HG02973 (cell line): Measurements from ENCODE around the gene NCBP2.

Experiments
- ATAC-seq: cut with Tn5 transposase; IDR thresholded peaks from one replicate; pipeline ENCODE4 v1.9.1; 2021; ENCODE audit warnings: moderate library complexity; ENCODE audit not compliant: unreplicated experiment

Gene NCBP2

DNA sequence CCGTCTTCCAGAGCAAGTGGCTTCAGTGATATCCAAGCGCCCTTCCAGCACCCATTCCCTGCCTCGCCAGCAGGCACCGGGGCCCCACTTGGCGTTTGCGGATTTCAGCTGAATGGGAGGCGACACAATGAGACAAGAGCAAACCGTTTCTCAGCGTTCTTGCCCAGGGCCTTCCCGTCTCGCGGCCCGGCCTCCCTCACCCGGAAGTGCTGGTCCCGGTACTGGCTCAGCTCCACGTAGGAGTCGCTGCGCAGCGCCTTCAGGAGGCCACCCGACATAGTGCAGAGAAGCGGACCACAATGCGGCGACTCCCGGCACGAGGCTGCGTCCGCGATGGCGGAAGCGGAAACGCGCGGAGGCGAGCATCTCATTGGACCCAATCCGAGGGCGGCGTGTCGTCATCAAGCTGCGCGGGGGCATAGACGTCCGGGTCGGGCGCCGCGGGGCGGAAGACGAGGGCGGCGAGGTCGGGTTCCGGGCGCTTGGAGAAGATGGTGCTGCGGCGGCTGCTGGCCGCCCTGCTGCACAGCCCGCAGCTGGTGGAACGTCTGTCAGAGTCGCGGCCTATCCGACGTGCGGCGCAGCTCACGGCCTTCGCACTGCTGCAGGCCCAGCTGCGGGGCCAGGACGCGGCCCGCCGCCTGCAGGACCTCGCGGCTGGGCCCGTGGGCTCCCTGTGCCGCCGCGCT is at the start of gene NCBP2:
Gene NCBP2, minus strand, starts transcription at position 303 of the 689 bp plus-strand sequence. Its CDS starts 25 bp downstream, at position 278.
- peak; percentile 92 for ATAC-seq

DNA sequence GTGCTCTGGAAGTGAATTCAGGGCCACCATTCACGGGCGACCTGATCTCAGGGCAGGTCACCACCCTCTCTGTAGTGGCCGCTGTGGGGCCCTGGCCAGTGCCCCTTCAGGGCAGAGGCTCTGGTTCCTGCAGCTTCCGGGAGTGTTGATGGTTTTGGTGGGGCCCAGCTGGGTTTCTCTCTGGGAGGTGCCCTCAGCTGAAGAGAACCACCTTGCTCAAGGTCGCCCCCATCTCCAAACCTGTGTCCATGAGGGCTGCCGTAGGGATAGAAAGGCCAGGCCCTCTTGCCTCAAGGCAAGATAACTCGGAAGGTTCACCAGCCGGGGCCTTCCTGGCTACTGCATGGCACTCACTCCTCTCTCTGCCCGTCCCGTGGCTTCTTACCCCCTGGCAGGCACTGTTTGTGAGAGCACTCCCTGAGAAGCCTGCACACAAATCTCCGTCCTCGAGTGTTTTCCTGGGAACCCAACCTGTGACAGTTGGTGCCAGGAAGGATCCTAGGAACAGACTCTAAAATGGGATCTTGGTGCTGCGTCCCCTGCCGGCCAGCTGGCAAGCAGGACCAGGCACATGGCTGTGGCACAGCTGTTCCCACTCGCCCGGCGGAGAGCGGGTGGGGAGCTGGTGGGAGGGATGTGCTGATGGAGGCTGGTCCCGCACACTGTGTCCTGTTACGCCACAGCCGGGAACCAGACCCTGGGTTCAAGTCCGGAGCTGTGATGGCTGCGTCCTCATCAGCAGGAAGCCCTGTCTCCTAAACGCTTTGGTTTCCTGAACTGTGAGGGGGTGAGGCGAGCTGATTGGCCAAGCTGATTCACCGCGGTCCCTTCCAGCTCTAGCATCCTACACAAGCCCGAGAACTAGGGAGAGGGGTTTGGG is 49.5 kb upstream of the NCBP2 start:
- no peak for ATAC-seq

DNA sequence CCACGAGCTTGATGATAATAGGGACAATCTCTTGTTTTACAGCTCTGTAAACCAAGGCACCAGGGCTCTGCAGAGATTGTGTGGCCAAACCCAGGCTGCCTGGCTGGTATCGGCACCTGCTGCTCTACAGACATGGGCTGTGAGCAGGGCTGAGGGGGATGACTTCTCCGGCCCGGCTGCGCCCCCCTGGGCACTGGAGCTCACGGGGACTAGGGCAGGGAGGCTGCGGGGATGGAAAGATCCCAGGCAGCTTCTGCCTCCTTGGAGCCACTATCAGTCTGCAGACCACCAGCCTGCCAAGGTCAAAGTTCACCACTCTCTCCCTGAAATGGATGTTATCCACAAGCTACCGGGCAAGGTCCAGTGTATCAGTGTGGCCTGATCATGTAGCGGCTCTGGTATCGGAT is 48.3 kb upstream of the NCBP2 start:
- no peak for ATAC-seq

DNA sequence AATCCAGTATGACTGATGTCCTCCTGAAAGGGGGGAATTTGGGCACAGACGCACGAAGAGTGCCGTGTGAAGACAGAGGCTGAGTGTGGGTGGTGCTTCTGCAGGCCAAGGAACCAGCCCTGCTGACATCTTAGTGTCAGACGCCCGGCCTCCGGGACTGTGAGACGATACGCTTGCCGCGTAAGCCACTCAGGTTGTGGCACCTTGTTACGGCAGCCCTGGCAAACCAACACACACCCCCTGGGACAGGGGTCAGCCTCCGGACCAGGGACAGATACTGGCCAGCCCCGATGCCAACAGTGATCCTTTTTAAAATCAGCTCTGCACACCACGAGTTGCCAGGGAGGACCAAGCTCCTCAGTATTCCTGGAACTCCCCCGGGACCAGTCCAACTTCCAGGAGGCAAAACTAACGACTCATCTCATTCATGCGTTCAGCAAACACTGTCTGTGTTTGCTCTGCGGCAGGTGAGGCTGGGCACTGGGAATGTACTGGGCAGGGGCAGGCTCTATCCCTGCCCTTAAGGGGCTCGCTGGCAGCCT is 47.5 kb upstream of the NCBP2 start:
- no peak for ATAC-seq

DNA sequence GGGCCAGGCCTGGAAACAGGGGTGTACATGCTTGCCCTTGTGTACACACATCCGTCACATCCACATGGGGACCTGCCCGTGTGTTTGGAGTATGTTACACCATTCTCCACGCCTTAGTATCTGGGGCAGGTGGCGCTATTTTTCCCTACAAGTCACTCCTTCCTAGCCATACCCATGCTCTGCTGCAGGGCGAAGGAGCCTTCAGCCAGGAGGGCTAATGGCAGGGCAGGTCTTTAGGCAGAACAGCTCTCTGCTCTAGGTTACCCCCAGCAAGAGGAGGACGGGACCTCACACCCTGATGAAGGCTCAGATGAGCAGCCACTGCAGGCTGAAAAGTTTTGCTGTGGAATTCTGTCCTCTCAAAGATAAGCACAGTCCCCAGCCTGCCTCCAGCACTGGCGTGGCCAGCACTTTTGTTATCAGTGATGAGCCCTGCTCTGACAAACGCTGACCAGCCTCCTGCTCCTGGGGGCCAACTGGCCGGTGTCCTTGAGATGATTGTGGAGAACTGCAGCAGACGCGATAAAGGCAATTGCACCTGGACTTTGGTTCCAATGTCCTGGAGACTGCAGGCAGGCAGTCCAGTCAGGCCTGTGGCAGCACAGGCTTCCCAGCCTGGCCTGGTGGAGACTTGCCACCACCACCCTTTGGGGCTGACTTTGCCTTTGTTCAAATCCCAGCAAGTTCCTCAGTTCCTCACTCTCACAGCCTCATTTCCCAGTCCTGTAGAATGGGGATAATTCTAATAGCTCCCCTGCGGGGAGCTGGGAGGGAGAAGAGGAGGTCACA is 46.1 kb upstream of the NCBP2 start:
- no peak for ATAC-seq

DNA sequence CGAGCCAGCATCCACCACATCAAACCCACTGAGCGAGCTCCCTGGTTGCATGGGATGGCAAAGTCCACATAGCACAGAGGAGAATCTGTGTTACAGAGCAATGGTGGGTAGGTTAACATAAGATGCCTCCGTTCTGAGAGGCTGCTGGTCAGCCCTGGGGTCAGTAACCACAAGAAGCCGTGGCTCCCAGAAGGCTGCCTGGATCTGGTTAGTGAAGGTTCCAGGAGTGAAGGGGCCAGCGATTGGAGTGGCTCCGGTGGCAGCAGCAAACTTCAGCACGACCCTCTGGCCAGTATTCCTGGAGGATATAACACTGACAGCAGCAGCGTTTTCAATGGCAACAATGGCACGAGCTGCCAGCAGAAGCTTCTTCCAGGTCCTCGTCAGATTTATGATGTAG is 44.7 kb upstream of the NCBP2 start:
- no peak for ATAC-seq

DNA sequence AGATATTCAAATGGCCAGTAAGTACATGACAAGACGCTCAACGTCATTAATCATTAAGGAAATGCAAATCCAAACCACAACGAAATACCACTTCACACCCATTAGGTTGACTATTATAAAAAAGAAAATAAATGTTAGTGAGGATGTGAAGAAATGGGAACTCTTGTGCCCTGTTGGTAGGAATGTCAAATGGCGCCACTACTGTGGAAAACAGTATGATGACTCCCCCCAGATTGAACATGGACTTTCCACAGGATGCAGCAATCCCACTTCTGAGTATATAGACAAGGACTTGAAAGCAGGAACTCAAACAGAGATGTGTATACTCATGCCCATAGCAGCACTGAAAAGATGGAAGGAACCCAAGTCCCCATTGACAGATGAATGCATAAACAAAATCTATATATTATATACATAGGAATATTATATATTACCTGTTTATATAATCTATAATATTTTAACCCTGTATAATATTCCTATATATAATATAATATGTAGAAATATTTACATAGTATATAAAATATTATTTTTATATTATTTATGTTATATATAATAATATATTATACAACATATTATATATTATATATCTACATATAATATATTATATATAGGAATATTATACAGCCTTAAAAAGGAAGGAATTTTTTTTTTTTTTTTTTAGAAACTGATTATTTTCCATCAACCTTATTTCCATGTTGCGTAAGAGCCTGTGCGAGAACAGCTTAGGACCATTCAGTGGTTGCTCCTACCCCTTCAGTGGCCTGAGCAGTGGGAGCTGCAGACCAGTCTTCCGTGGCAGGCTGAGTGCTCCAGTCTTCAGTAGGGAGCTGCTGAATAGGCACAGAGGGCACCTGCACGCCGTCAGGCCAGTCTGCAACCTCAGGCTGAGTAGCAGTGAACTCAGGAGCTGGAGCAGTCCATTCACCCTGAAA is 43.9 kb upstream of the NCBP2 start:
- ATAC-seq = no peak

DNA sequence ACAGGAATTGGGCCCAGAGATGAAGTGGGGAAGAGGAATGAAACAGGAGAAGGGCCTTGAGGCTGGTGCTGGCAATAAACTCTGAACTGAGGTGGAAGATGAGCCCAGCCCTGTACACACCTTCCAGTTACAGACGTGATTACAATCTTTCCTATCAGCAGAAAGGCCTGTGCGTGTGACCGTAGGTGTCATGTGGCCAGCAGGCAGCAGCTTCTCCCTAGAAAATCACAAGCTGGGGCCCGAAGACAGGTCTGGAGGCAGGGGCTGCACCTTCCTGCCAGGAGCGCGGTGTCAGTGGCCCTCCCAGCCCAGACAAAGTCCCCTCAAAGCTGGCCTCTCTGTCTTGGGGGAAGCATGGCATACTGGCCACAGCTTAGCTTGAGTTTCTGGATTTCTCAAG is 43.0 kb upstream of the NCBP2 start:
- ATAC-seq = no peak

DNA sequence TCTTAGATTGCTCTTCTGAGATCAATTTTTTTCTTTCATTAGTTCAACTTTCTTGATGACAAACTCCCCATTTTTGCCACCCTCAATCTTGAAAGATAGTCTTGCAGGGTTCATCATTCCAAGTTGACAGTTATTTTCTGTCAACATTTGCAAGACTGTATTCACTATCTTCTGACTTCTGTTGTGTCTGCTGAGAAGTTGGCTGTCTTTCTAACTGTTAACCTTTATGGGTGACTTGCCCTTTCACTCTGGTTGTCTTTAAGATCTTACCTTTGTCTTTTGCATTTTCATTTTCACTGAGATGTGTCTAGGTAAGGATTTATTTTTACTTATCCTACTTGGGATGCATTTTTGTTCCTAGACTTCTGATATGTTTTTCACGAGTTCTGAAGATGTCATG is 40.9 kb upstream of the NCBP2 start:
- ATAC-seq = no peak

DNA sequence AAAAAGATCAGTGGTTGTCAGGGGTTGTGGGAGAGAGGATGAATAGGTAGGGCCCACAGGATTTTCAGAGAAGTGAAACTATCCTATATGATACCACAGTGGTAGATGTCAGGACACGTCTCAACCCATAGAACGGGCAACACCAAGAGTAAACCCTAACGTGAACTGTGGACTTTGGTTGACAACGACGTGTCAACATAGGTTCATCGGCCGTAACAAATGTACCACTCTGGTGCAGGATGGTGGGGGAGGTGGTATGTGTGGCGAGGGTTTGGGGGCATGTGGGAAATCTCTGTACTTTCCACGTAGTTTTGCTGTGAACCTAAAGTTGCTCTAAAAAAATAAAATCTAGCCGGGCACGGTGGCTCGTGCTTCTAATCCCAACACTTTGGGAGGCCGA is 39.3 kb upstream of the NCBP2 start:
- no peak for ATAC-seq

DNA sequence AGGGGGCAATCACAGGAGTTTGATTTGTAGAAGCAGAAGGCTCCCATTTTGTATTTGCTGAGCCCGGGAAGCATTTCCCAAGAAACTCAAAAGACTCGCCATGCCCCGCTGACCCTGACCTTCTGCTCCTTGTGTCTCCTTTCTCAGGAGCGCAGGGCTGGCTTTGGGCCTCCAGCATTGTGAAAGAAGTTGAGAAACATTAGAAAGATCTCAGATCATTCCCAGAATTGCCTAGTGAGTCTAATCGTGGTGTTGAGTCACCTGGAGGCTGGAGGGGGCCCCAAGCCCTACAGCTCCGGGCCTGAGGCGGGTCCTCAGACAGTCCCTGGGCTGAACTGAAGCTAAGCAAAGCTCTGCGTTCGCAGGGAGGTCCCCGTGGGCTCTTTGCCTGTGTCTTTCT is 37.2 kb upstream of the NCBP2 start:
- ATAC-seq = no peak

DNA sequence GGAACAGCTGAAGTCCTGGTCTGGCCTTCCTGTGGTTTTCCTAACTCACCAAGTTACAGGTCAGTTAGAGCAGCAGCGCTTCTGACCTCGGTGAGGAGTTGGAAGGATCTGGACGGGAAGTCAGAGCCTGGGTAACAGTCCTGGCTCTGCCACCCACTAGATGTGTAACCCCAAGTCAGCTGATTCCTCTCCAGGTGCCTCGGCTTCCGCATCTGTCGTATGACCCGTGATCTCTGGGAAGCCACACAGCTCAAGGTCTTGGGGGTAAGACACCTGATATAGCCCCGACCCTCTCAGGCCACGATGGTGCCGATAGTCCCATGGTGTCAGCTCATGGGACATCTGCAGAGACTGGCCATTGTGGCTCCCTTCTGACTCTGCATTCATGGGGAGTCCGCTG is 34.6 kb upstream of the NCBP2 start:
- no peak for ATAC-seq

DNA sequence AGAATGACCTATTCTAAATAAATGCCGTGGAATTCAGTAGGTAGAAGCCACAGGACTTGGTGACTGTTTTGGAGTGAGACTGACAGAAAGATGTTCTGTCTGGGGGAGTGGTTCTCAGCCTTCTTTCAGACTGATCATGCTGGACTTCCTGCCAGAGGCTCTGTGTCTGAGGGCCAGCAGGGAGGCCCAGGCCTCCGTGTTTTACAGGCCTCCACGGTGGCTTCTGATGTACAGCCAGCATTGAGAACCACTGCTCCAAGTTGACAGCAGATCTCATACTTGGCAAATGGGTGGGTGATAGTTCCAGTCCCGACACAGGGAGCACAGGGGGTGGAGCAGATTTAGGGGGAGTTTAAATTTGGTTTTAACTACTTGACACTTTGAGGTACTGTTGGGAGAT is 33.0 kb upstream of the NCBP2 start:
- no peak for ATAC-seq

DNA sequence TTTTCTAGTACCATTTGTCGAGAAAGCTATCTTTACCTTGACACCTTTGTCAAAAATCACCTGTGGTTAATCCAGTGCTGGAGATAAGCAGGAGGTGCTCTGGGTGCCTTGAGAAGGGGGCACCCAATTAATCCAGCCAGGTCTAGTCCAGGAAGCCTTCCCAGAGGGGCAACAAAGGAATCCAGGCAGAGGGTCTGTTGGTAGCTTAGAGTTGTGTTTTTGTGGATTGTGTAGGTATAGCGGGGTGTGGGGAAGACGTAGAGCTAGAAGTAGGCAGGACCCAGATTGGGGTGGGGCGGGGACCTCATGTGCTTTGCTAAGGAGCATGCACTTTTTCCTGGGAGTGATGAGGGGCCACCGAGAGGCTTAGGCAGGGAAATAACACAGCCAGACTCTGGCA is 32.3 kb upstream of the NCBP2 start:
- ATAC-seq = no peak

DNA sequence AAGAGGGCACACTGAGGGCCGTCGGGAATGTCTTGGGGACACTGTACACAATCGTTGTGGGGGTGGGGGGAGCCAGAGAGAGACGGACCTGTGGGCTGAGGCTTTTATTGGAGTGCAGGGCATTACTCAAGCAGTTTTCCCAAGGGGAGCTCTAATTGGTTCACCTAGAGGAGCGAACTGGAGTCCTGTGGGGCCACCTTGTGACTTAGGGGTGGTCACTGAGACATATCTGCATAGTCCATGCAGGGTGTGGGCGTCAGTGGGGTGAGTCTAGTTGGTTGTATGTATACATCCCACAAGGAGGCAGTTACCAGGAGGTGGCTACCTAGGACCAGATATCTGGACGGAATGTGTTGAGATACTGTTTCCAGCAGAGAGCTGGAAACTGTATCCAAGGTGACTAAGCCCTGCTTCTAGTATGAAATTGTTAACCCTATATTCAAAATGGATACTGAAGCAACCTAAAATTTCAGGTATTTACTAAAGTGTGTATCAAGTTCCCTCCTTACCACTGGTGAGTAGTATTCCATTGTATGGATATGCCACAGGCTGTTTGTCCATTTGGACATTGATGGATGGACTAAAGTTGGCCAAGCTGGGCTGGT is 28.9 kb upstream of the NCBP2 start:
- ATAC-seq = no peak

DNA sequence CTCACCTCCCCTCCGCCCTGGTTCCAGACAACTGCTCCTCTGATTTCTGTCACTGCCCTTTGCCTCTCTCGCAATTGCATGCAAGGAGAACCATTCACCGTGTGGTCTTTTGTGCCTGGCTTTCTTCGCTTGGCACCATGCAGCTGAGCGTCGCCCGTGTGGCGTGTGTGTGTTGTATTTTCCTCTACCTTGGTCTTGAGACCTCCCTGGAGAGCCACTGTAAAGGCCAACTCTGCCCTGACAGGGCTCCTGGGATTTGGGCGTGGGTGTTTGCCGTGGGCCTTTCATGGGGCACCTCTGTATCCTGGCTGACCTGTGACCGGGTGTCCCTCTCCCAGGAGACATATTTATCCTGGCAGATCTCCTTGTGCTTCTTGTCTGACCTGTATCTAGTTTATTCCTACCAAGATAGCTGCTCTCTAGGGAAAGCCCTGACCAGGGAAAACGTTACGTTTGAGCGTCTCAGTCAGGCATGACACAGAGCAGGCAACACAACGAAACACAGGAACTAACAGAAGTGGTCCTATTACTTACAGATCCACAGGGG is 28.3 kb upstream of the NCBP2 start:
- no peak for ATAC-seq

DNA sequence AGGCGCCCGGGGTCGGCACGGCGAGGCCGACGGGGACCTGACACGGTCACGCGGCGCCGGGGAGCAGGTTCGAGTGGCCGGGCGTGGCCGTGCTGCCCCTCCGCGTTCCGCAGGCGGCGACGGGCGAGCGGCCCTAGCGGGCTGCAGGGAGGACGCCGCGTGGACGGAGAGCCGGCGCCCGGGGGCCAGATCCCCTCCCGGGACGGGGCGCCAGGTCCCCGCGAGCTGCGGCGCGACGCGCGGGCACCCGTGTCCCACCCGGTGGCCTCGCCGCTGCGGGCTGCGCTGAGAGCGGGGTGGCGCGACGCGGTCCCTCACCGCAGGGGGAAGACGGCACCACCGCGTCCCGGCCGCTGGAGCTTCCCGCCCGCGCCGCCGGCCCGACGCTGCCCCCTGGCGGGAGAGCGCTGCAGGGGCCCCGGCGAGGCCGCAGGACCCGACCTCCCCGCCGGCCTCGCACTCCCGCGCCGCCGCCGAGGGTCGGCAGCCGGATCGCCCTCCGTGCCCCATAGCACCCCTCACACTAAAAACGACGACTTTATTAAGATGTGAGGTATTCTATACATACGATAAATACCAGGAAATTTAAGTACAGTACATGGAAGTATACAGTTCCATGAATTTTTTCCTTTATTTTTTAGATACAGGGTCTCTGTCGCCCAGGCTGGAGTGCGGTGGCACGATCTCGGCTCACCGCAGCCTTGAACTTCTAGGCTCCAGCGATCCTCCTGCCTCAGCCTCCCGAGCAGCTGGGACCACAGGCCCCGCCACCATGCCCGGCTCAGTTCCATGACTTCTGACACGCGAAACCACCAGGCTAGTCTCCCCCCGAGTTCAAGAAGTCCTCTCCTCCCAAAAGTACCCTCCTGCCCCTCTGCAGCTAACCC is 27.6 kb upstream of the NCBP2 start:
- peak; percentile 54 for ATAC-seq

DNA sequence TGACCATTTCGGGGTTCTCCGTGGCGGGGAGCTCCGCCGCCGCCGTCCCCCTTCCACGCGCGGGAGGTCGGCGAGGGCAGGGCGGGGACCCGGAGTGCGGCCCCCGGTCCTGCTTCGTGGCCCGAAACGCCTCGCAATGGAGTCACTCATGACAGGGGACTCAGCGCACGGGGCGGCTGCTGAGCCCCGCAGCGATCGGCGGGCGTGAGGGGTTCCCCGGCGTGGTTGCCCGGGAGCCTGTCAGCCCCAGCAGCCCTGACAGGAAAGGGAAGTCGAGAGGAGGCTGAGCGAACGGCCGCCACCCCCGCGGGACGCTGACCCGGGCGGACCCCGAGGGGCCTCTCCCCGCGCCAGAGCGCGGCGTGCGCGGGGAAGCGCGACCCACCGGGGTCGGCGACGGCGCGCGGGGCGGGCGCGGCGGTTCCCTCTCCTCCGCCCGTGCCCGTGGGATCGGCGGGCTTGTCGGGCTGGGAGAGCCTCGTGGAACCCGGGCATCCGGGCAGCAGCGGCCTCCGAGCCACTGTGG is 26.9 kb upstream of the NCBP2 start:
- ATAC-seq = peak; percentile 43
